CD4-positive, alpha-beta T cell (primary cell): Measurements from ENCODE around the gene VTI1A. TPM values are rescaled to one million over a fixed set of nuclear protein-coding genes. Genes with fewer than 3 reads are reported as not detected.

Experiments
- ATAC-seq: fragments of 200-7000 bp; cut with Tn5 transposase; one replicate; pipeline ENCODE4 v1.10.0; 2022; ENCODE audit warnings: mild to moderate bottlenecking; ENCODE audit not compliant: poor library complexity
- CTCF ChIA-PET: fragments of 350-600 bp; sonication (Branson Sonifier 250); formaldehyde crosslinking; loops from one replicate; lab custom pipeline; 2021; ENCODE audit warnings: antibody characterized with exemption, inconsistent platforms; lab: Charles Lee
- POLR2A ChIA-PET: fragments of 350-600 bp; sonication (Branson Sonifier 250); formaldehyde crosslinking; loops from one replicate; lab custom pipeline; 2021; ENCODE audit warnings: antibody characterized with exemption, inconsistent platforms; lab: Charles Lee
- DNase-seq, 14 experiments: peaks; one replicate each; pipeline ENCODE4 v3.0.0-alpha.2; 2013 to 2020; ENCODE audit warnings: mixed read lengths in 2 of 14
- H3K27ac ChIP-seq, 2 donors: one replicate each; pipeline versions ENCODE4 v1.5.1 to v1.7.0; 2013; ENCODE audit warnings: low read length in 2 of 2, low read depth in 1 of 2, mild to moderate bottlenecking in 1 of 2
- H3K27me3 ChIP-seq, 2 experiments: 1 replicate in 1 of 2; 2 replicates in 1 of 2; pipeline versions ENCODE4 v1.6.1 to v1.7.0; 2013; ENCODE audit warnings: low read length in 2 of 2, control low read depth in 1 of 2, mild to moderate bottlenecking in 1 of 2, moderate library complexity in 1 of 2; ENCODE audit not compliant: insufficient read depth in 2 of 2, control insufficient read depth in 1 of 2
- H3K36me3 ChIP-seq: one replicate; pipeline ENCODE4 v1.6.1; 2013; ENCODE audit warnings: low read length, control low read depth; ENCODE audit not compliant: insufficient read depth
- H3K4me1 ChIP-seq: one replicate; pipeline ENCODE4 v1.6.1; 2013; ENCODE audit warnings: low read length, control low read depth; ENCODE audit not compliant: insufficient read depth
- H3K4me3 ChIP-seq: one replicate; pipeline ENCODE4 v1.5.1; 2013; ENCODE audit warnings: mild to moderate bottlenecking, low read length, moderate library complexity
- H3K9me3 ChIP-seq, 2 experiments: 1 replicate in 1 of 2; 2 replicates in 1 of 2; pipeline versions ENCODE4 v1.6.1 to v1.7.0; 2013; ENCODE audit warnings: low read length in 2 of 2, mild to moderate bottlenecking in 2 of 2, control low read depth in 1 of 2, moderate library complexity in 1 of 2; ENCODE audit not compliant: control insufficient read depth in 1 of 2, insufficient read depth in 1 of 2
- H3K27ac Mint-ChIP-seq: one replicate; pipeline ENCODE4 v1.8.0; 2020; ENCODE audit warnings: mixed read lengths
- H3K27me3 Mint-ChIP-seq: one replicate; pipeline ENCODE4 v1.8.0; 2021; ENCODE audit warnings: mixed read lengths
- H3K36me3 Mint-ChIP-seq: one replicate; pipeline ENCODE4 v1.8.0; 2021; ENCODE audit warnings: low read depth, mixed read lengths
- H3K4me1 Mint-ChIP-seq: one replicate; pipeline ENCODE4 v1.8.0; 2021; ENCODE audit warnings: low read depth, mixed read lengths
- H3K4me3 Mint-ChIP-seq: one replicate; pipeline ENCODE4 v1.8.0; 2020; ENCODE audit warnings: mild to moderate bottlenecking, mixed read lengths
- H3K9me3 Mint-ChIP-seq: one replicate; pipeline ENCODE4 v1.8.0; 2020; ENCODE audit warnings: mixed read lengths
- CTCF ChIP-seq: fragments of 200-600 bp; IDR thresholded peaks from one replicate; pipeline ENCODE4 v1.8.0; 2022; ENCODE audit warnings: antibody characterized with exemption, mild to moderate bottlenecking
- intact Hi-C, 2 experiments: fragments of 100-400 bp; cut with DNase I in 1 of 2; cut with micrococcal nuclease in 1 of 2; formaldehyde crosslinking; loops; one replicate each; pipeline versions ENCODE4 v1.15.1 to v1.9.0; 2023 to 2025; cut with DNase I, micrococcal nuclease
- total RNA-seq, 174 experiments: library from RNA in 2 of 174; stranded (reverse) in 2 of 174; gene quantifications; one replicate each; pipeline ENCODE4 v1.2.3 and lab custom pipeline; 2021 to 2026

Gene VTI1A
- total RNA-seq, 2 experiments from 2014 or later: 54.5 to 56.5 TPM

DNA sequence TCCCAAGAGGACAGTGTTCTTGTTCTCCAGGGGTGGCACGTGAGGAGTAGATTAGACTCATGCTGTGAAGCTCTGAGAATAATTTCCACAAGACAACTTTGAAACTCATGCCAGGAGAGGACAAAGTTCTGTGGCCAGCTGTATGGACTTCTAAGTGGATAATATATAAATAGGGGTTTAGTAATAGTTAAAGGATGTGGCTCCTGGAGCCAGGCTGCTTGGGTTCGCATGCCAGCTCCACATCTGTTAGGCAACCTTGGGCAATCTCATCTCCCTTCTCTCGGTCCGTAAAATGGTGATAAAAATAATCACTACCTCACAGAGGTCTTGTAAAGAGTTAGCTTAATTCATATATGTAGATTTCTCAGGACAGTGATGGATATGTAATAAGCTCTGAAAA, 37.3 kb upstream of the VTI1A start:
- no peaks in the 10 kb centered on the region for H3K9me3 Mint-ChIP-seq
- H3K27me3 Mint-ChIP-seq: no peaks in the 10 kb centered on the region
- ATAC-seq: no peak
- no peak for TF ChIP-seq CTCF
- Histone ChIP-seq H3K27me3 (no peaks in the 10 kb centered on the region), H3K4me3 (no peak overlapping the region), H3K9me3 (no peaks in the 10 kb centered on the region), H3K27ac (no peak overlapping the region), H3K36me3 (peaks cover 92% of the 10 kb centered on the region), H3K4me1 (no peaks in the 10 kb centered on the region)
- ChIA-PET CTCF (no interaction called here), POLR2A (no interaction called here)
- H3K36me3 Mint-ChIP-seq: peaks cover 89% of the 10 kb centered on the region
- H3K4me3 Mint-ChIP-seq: no peak overlapping the region
- no peaks in the 10 kb centered on the region for H3K4me1 Mint-ChIP-seq
- intact Hi-C loops: no loop called here
- no peak for DNase-seq
- H3K27ac Mint-ChIP-seq: no peak overlapping the region

GRCh38 chr10:112412696-112413095, 34.3 kb upstream of the VTI1A start:
- peaks cover 91% of the 10 kb centered on the region for H3K36me3 Mint-ChIP-seq
- CTCF ChIA-PET: interaction anchor here (1.6 kb wide), 1 partner anchor 27 kb away, joined by 3 read pairs; no protein-coding TSS in a partner anchor
- H3K27ac ChIP-seq: no peak overlapping the region

DNA sequence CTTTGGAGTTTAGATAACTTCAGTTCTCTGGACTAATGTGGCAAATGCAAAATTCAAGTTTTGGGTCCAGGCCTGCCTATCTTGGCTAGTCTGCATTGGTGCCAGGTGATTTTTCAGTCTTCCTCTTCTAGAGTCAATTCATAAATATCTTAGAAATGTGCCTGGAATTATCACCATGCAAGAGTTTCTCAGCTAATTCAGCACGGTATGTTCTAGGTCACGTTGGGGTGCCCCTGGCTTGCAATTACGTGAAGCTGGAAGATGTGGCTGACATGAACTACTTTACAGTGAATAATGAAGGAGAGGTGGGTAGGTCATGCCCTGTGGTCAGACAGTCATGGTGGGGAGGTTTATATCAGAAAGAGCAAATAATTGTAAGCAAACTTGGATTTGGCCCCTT, 25.3 kb upstream of the VTI1A start:
- TF ChIP-seq CTCF: no peak
- no peak overlapping the region for H3K27ac ChIP-seq
- intact Hi-C loops: no loop called here
- CTCF ChIA-PET: no interaction called here
- H3K27me3 ChIP-seq: no peaks in the 10 kb centered on the region
- DNase-seq: no peak
- Mint-ChIP-seq H3K27me3 (no peaks in the 10 kb centered on the region), H3K4me3 (no peak overlapping the region), H3K36me3 (peaks cover 86% of the 10 kb centered on the region), H3K9me3 (no peaks in the 10 kb centered on the region), H3K4me1 (no peaks in the 10 kb centered on the region), H3K27ac (no peak overlapping the region)
- ATAC-seq: no peak
- no peak overlapping the region for H3K4me3 ChIP-seq
- no peaks in the 10 kb centered on the region for H3K9me3 ChIP-seq
- H3K4me1 ChIP-seq: no peaks in the 10 kb centered on the region
- H3K36me3 ChIP-seq: peaks cover 74% of the 10 kb centered on the region
- POLR2A ChIA-PET: no interaction called here

More at GRCh38 chr10:112412696-112413095, 34.3 kb upstream of the VTI1A start:
- intact Hi-C loops: no loop called here
- Histone ChIP-seq H3K36me3 (peaks cover 88% of the 10 kb centered on the region), H3K4me3 (no peak overlapping the region), H3K4me1 (no peaks in the 10 kb centered on the region), H3K9me3 (no peaks in the 10 kb centered on the region), H3K27me3 (no peaks in the 10 kb centered on the region)
- H3K27me3 Mint-ChIP-seq: no peaks in the 10 kb centered on the region
- DNase-seq (no peak), ATAC-seq (no peak)
- H3K4me3 Mint-ChIP-seq: no peak overlapping the region
- POLR2A ChIA-PET: no interaction called here
- H3K9me3 Mint-ChIP-seq: no peaks in the 10 kb centered on the region
- no peak for TF ChIP-seq CTCF
- H3K27ac Mint-ChIP-seq: no peak overlapping the region
- H3K4me1 Mint-ChIP-seq: no peaks in the 10 kb centered on the region
